ENCODE measurements around the gene DSCAM.

DSCAM gene

DNA sequence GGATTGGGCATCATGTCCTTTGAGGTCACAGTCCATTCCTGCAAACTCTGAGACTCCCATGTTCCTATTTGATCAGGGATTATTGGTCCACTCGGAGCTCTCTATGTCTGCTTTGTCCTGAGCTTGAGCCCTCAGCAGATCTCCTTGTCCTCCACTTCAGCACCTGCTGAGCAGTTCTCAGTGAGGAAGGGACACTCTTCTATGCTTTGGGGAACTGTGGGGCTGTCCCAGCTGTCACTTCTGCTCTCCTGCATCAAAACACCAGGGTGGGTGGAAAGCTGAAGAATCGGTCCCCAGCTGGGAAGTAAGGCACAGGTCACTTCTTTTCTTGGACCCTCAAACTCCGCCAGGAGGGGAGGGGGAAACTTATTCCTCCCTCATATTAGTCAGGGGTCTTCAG, 880.2 kb downstream of the DSCAM start:
- H3K9me3 Mint-ChIP-seq (ENCODE audit: low read depth) = peaks cover 17% of the 10 kb centered on the region
- H3K36me3 Mint-ChIP-seq = no peaks in the 10 kb centered on the region
- no peak overlapping the region for H3K4me3 Mint-ChIP-seq
- no peaks in the 10 kb centered on the region for H3K4me1 Mint-ChIP-seq (ENCODE audit: low read depth)
- peaks cover 2% of the 10 kb centered on the region for H3K27me3 Mint-ChIP-seq
- H3K27ac Mint-ChIP-seq = no peak overlapping the region

DNA sequence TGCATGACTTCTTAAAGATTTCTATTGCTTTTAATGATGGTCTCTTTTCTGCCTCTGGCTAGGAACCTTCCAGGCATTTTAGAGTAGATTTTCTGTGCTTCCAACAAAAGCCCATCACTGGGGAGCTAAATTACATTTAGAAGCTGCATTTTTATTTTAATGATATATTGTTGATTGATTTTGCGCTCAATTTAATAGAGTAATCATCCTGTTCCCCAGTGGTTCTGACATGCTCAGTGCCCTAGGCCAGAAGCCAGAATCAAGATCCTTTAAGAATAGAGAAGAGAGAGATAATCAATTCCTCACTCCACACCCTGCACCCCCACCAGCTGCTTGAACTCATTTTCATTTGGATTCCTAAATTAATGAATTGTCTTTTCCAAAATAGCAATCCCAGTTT, 881.9 kb downstream of the DSCAM start:
- Mint-ChIP-seq H3K27me3 (no peaks in the 10 kb centered on the region), H3K4me1 (ENCODE audit: low read depth) (no peaks in the 10 kb centered on the region), H3K9me3 (ENCODE audit: low read depth) (peaks cover 25% of the 10 kb centered on the region), H3K36me3 (no peaks in the 10 kb centered on the region), H3K4me3 (no peak overlapping the region), H3K27ac (no peak overlapping the region)

DNA sequence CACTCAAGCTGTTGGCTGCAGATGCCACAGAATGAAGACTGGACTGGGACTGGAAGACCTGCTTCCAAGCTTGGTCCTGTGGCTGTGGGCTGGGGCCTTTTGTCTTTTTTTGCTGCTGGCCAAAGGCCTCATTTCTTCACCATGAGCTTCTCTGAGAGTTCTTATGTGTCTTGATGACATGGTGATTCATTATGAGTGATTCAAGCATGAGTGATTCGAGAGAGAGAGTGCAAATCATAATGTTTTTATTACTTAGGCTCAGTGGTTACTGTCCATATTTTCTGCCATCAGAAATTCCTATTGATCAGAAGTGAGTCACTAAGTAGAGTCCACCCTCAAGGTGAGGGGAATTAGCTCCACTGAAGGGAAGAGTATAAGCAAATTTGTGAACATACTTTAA, 885.7 kb downstream of the DSCAM start:
- no peaks in the 10 kb centered on the region for H3K27me3 Mint-ChIP-seq
- H3K4me3 Mint-ChIP-seq = no peak overlapping the region
- peaks cover 20% of the 10 kb centered on the region for H3K9me3 Mint-ChIP-seq (ENCODE audit: low read depth)
- H3K36me3 Mint-ChIP-seq = no peaks in the 10 kb centered on the region
- no peaks in the 10 kb centered on the region for H3K4me1 Mint-ChIP-seq (ENCODE audit: low read depth)
- H3K27ac Mint-ChIP-seq = no peak overlapping the region

Measured in activated naive CD8-positive, alpha-beta T cell (primary cell).